Nephron progenitor cell (in vitro differentiated cells): ENCODE results near the gene IL2RA.

Experiments used
- DNase-seq: peaks from one replicate; pipeline ENCODE4 v3.0.0; 2021
- H3K27ac Mint-ChIP-seq: 2 replicates; pipeline ENCODE4 v1.8.0; 2021; ENCODE audit warnings: mild to moderate bottlenecking, moderate library complexity, mixed read lengths
- H3K27me3 Mint-ChIP-seq: 2 replicates; pipeline ENCODE4 v1.8.0; 2021; ENCODE audit warnings: mild to moderate bottlenecking, low read depth, mixed read lengths; ENCODE audit not compliant: poor library complexity
- H3K36me3 Mint-ChIP-seq: 2 replicates; pipeline ENCODE4 v1.8.0; 2021; ENCODE audit warnings: low read depth, mixed read lengths
- H3K4me1 Mint-ChIP-seq: 2 replicates; pipeline ENCODE4 v1.8.0; 2021; ENCODE audit warnings: mixed read lengths
- H3K4me3 Mint-ChIP-seq: 2 replicates; pipeline ENCODE4 v1.8.0; 2021; ENCODE audit warnings: mild to moderate bottlenecking, moderate library complexity, mixed read lengths
- H3K9me3 Mint-ChIP-seq: 2 replicates; pipeline ENCODE4 v1.8.0; 2021; ENCODE audit warnings: mild to moderate bottlenecking, moderate library complexity, mixed read lengths
- CTCF ChIP-seq: fragments of 200-600 bp; sonication (generic); IDR thresholded peaks from 2 replicates; pipeline ENCODE4 v1.5.0; 2021; ENCODE audit warnings: antibody characterized with exemption

The IL2RA gene

GRCh38 chr10:6048281-6049030 is 13.7 kb downstream of the IL2RA start:
- Mint-ChIP-seq H3K36me3 (no peaks in the 10 kb centered on the region), H3K4me3 (no peak overlapping the region), H3K27ac (no peak overlapping the region), H3K27me3 (peaks cover 56% of the 10 kb centered on the region), H3K9me3 (no peaks in the 10 kb centered on the region), H3K4me1 (peaks cover 10% of the 10 kb centered on the region)
- DNase-seq, result no peak
- TF ChIP-seq CTCF, result no peak

DNA sequence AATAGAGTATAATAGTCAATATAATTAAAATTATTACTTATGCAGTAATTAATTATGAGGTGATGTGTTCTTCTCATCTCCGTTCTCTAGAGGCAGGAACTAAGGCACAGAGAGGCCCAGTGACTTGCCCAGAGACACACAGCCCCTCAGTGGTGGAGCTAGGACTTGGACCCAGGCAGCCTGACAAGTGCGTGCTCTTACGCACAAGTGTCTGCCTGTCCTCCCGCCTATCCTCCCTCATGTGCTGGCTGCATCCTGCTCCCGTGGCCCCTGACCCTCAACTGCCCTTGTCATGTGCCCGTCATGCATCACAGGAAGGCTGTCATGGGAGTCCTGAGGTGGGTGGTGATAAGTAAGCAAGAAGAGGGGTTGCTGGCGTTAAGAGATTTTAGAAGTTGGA is 14.3 kb downstream of the IL2RA start:
- Mint-ChIP-seq H3K36me3 (no peaks in the 10 kb centered on the region), H3K27ac (no peak overlapping the region)

GRCh38 chr10:6046773-6047611 is 15.2 kb downstream of the IL2RA start:
- H3K27ac Mint-ChIP-seq, result no peak overlapping the region
- no peaks in the 10 kb centered on the region for H3K36me3 Mint-ChIP-seq
- peaks cover 60% of the 10 kb centered on the region for H3K27me3 Mint-ChIP-seq
- no peak overlapping the region for H3K4me3 Mint-ChIP-seq
- H3K4me1 Mint-ChIP-seq, result peaks cover 4% of the 10 kb centered on the region
- H3K9me3 Mint-ChIP-seq, result no peaks in the 10 kb centered on the region
- no peak for TF ChIP-seq CTCF
- no peak for DNase-seq

More for the DNA sequence above, 14.3 kb downstream of the IL2RA start:
- Mint-ChIP-seq H3K4me3 (no peak overlapping the region), H3K27me3 (peaks cover 61% of the 10 kb centered on the region), H3K4me1 (peaks cover 10% of the 10 kb centered on the region), H3K9me3 (no peaks in the 10 kb centered on the region)
- no peak for TF ChIP-seq CTCF
- DNase-seq, result no peak

GRCh38 chr10:6045878-6046772 is 16.0 kb downstream of the IL2RA start:
- no peak for DNase-seq
- Mint-ChIP-seq H3K27ac (no peak overlapping the region), H3K9me3 (no peaks in the 10 kb centered on the region), H3K36me3 (no peaks in the 10 kb centered on the region), H3K27me3 (peaks cover 59% of the 10 kb centered on the region), H3K4me1 (peaks cover 4% of the 10 kb centered on the region), H3K4me3 (no peak overlapping the region)
- no peak for TF ChIP-seq CTCF

- TF ChIP-seq CTCF, result no peak
- Mint-ChIP-seq H3K9me3 (no peaks in the 10 kb centered on the region), H3K4me1 (peaks cover under 1% of the 10 kb centered on the region), H3K36me3 (no peaks in the 10 kb centered on the region), H3K27me3 (peaks cover 52% of the 10 kb centered on the region), H3K27ac (no peak overlapping the region), H3K4me3 (no peak overlapping the region)
- DNase-seq, result no peak
These were observed 16.8 kb downstream of the IL2RA start for GRCh38 chr10:6045314-6045848.
